Mucosa of descending colon (tissue), 3 donors: ENCODE results near the gene KRTAP13-1. TPM values are rescaled to one million over a fixed set of nuclear protein-coding genes. Genes with fewer than 3 reads are reported as not detected.

Experiments
- ATAC-seq: fragments of 200-7000 bp; cut with Tn5 transposase; one replicate; pipeline ENCODE4 v1.9.1; 2020; ENCODE audit warnings: mild to moderate bottlenecking, moderate library complexity
- DNase-seq, 3 donors: peaks; one replicate each; pipeline ENCODE4 v3.0.0-alpha.2; 2020
- H3K36me3 ChIP-seq: fragments of 200-600 bp; one replicate; pipeline ENCODE4 v1.8.0; 2021; ENCODE audit warnings: low read depth, mild to moderate bottlenecking
- H3K4me1 ChIP-seq: fragments of 200-600 bp; one replicate; pipeline ENCODE4 v1.8.0; 2021; ENCODE audit warnings: low read depth, mild to moderate bottlenecking
- H3K4me3 ChIP-seq: fragments of 200-600 bp; one replicate; pipeline ENCODE4 v1.8.0; 2021; ENCODE audit warnings: mild to moderate bottlenecking
- H3K9me3 ChIP-seq: fragments of 200-600 bp; one replicate; pipeline ENCODE4 v1.8.0; 2021; ENCODE audit warnings: mild to moderate bottlenecking
- intact Hi-C, 2 donors: fragments of 100-400 bp; cut with DNase I in 1 of 2; cut with micrococcal nuclease in 1 of 2; formaldehyde crosslinking; loops; one replicate each; pipeline versions ENCODE4 v1.11.0 to v1.11.1; 2022; cut with DNase I, micrococcal nuclease
- microRNA-seq: library from miRNA; unstranded; fragments of <30 nt; microRNA quantifications from one replicate; pipeline ENCODE4, GENCODE V29; 2019
- total RNA-seq, 3 donors: library from RNA; stranded (reverse); fragmentation: NEBNext Ultra II Directional in 2 of 3; extraction: Animal tissue kit (Norgen Biotek cat#: 25700) in 2 of 3; gene quantifications; one replicate each; pipeline versions ENCODE4 v1.2.1 to v1.2.4, GENCODE V29; 2021 to 2023
- TF ChIP-seq, protein P1 (sequence below): fragments of 200-600 bp; IDR thresholded peaks from one replicate; pipeline ENCODE4 v1.8.0; 2022; ENCODE audit warnings: antibody characterized with exemption, mild to moderate bottlenecking
- donor health status: DM: no; HTN: no; CAD: no; lungs with moderate emphysema.
- donor health status: DM: no; HTN: no; CAD: no.
- donor health status: DM: no; HTN: yes; CAD: no.

The KRTAP13-1 gene
- total RNA-seq, 3 donors from 2014 or later = not detected

DNA sequence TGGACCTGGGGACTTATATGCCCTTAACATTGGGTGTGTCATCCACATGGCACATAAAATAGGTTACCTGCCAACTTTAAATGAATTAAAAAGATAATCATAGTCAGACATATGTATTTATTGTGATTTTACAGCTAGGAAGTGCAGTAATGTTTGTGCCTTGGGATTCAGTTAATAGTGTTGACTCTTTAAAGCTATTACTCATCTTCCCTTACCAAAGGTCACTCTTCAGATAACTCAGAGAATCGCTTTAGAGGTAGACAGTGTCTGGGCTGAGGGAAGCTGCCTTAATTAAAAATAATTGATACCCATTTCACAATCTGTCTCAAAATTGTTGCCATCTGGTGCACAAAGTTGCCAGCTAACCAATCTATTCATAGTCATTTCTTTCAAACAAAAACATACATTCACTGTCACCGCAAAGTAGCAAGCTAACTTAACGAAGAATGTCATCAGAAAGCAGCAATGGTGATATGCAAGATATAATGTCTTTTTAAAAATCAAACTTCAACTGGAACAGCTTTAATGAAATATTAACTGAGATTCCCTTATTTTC lies 41.3 kb downstream of the KRTAP13-1 start:
- no peak for ATAC-seq
- intact Hi-C loops = no loop called here
- no peak for DNase-seq
- no peaks in the 10 kb centered on the region for H3K4me1 ChIP-seq
- TF ChIP-seq, protein P1, sequence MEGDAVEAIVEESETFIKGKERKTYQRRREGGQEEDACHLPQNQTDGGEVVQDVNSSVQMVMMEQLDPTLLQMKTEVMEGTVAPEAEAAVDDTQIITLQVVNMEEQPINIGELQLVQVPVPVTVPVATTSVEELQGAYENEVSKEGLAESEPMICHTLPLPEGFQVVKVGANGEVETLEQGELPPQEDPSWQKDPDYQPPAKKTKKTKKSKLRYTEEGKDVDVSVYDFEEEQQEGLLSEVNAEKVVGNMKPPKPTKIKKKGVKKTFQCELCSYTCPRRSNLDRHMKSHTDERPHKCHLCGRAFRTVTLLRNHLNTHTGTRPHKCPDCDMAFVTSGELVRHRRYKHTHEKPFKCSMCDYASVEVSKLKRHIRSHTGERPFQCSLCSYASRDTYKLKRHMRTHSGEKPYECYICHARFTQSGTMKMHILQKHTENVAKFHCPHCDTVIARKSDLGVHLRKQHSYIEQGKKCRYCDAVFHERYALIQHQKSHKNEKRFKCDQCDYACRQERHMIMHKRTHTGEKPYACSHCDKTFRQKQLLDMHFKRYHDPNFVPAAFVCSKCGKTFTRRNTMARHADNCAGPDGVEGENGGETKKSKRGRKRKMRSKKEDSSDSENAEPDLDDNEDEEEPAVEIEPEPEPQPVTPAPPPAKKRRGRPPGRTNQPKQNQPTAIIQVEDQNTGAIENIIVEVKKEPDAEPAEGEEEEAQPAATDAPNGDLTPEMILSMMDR = no peak
- H3K36me3 ChIP-seq = no peaks in the 10 kb centered on the region
- no peak overlapping the region for H3K4me3 ChIP-seq
- H3K9me3 ChIP-seq = no peaks in the 10 kb centered on the region

DNA sequence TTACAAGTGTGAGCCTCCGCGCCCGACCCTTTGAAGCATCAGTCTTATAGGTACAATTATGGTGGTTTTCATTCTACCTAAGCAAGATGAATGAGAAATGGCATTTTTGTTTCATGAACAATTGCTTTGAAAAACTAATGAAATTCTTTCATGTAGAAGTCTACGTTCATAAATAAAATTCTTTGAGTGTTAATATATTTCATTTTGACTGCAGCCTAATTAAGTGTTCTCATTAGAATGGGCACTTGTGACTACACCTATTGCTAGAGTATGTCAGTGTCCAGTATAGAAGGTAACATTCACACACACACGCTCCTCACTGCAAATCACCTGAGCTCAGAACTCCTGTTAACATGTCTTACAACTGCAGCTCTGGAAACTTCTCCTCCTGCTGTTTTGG lies 44.1 kb downstream of the KRTAP13-1 start, which contains the start of gene KRTAP15-1:
Gene KRTAP15-1, plus strand, starts transcription at position 301 of the 400 bp plus-strand sequence. Its CDS starts 53 bp downstream, at position 354.
- TF ChIP-seq, protein P1 = no peak
- H3K4me3 ChIP-seq = no peak within 1 kb of the TSS
- no peaks in the 10 kb centered on the region for H3K9me3 ChIP-seq
- intact Hi-C loops = no loop called here
- H3K4me1 ChIP-seq = no peaks in the 10 kb centered on the region
- DNase-seq (no peak), ATAC-seq (no peak)
- H3K36me3 ChIP-seq = no peaks in the 10 kb centered on the region

DNA sequence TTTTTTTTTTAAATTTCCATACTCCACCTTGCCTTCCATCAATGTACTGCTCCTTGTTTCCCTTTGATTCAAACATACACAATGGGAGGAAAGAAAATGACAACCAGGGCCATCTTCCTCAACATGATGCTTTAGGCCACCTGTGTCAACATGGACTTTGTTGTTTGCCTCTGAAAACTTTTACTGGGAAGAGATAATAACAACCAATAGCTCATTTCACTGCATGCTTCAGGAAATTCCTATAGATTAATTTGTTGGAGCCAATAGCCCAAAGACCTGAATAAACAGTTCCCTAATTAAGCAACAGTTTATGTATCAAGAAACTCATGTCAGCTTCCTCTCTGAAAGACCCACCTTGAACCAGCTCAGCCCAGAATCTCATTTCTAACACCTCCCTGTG lies 47.4 kb downstream of the KRTAP13-1 start:
- no peaks in the 10 kb centered on the region for H3K9me3 ChIP-seq
- ATAC-seq (no peak), DNase-seq (no peak)
- TF ChIP-seq, protein P1 = no peak
- H3K4me3 ChIP-seq = no peak overlapping the region
- H3K36me3 ChIP-seq = no peaks in the 10 kb centered on the region
- H3K4me1 ChIP-seq = no peaks in the 10 kb centered on the region
- intact Hi-C loops = no loop called here

DNA sequence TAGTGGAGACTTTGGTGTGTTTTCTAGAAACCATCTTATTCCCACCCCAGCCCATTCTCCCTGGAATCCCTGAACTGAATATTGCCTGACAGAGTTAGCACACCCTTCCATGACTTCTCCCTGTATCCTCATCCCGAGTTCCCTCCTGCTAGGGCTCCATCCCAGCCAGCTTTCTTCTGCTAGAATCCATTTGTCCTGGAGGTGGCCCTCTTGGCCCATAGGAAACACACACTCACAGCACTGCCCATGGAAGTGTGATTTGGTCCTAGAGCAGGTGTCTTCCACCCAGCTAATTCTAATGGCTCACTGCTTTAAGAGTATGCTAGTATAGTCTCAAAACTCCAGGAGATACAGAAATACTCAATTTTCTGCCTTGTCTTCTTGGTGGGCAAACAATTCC lies 48.4 kb downstream of the KRTAP13-1 start:
- Histone ChIP-seq H3K36me3 (no peaks in the 10 kb centered on the region), H3K4me1 (no peaks in the 10 kb centered on the region), H3K9me3 (no peaks in the 10 kb centered on the region), H3K4me3 (no peak overlapping the region)
- TF ChIP-seq, protein P1 = no peak
- no peak for DNase-seq
- intact Hi-C loops = no loop called here
- ATAC-seq = no peak

Small RNA genes within 50 kb of the gene (microRNA-seq; reads per million reads assigned to microRNA genes)
- gene MIR4327 = not detected

Other genes starting within 250 kb of the KRTAP13-1 start
- not detected for gene CLDN17, start 229.2 kb upstream of the KRTAP13-1 start, total RNA-seq
- 10 to 100 TPM; 14.5 to 61.9 (median 35.8) TPM for gene CLDN8, start 179.9 kb upstream of the KRTAP13-1 start, total RNA-seq
- gene KRTAP24-1, start 113.1 kb upstream of the KRTAP13-1 start, total RNA-seq = not detected
- gene KRTAP25-1, start 106.5 kb upstream of the KRTAP13-1 start, total RNA-seq = not detected
- gene KRTAP26-1, start 75.7 kb upstream of the KRTAP13-1 start, total RNA-seq = not detected
- not detected for gene KRTAP27-1, start 58.3 kb upstream of the KRTAP13-1 start, total RNA-seq
- gene KRTAP23-1, start 47.4 kb upstream of the KRTAP13-1 start, total RNA-seq = not detected
- 10 to 100 TPM in 1 of 3 donors, 1 to 10 TPM in 1, under 1 TPM in 1; 0.47 to 15.0 (median 2.9) TPM for gene KRTAP13-2, start 23.8 kb upstream of the KRTAP13-1 start, total RNA-seq
- not detected for gene KRTAP13-3, start 29.9 kb downstream of the KRTAP13-1 start, total RNA-seq
- gene KRTAP13-4, start 34.2 kb downstream of the KRTAP13-1 start, total RNA-seq = not detected
- not detected for gene KRTAP15-1, start 44.2 kb downstream of the KRTAP13-1 start, total RNA-seq
- gene KRTAP19-1, start 84.3 kb downstream of the KRTAP13-1 start, total RNA-seq = not detected
- not detected for gene KRTAP19-2, start 91.4 kb downstream of the KRTAP13-1 start, total RNA-seq
- not detected for gene KRTAP19-3, start 96.0 kb downstream of the KRTAP13-1 start, total RNA-seq
- not detected for gene KRTAP19-4, start 101.1 kb downstream of the KRTAP13-1 start, total RNA-seq
- gene KRTAP19-5, start 106.1 kb downstream of the KRTAP13-1 start, total RNA-seq = not detected
- not detected for gene KRTAP19-6, start 145.8 kb downstream of the KRTAP13-1 start, total RNA-seq
- gene KRTAP19-7, start 165.3 kb downstream of the KRTAP13-1 start, total RNA-seq = not detected
- gene KRTAP22-2, start 194.4 kb downstream of the KRTAP13-1 start, total RNA-seq = not detected
- gene KRTAP6-3, start 196.4 kb downstream of the KRTAP13-1 start, total RNA-seq = not detected
- not detected for gene KRTAP6-2, start 202.9 kb downstream of the KRTAP13-1 start, total RNA-seq
- not detected for gene KRTAP22-1, start 205.1 kb downstream of the KRTAP13-1 start, total RNA-seq
- not detected for gene KRTAP6-1, start 217.9 kb downstream of the KRTAP13-1 start, total RNA-seq
- not detected for gene KRTAP20-1, start 220.4 kb downstream of the KRTAP13-1 start, total RNA-seq
- gene KRTAP20-4, start 224.6 kb downstream of the KRTAP13-1 start, total RNA-seq = not detected
- gene KRTAP20-2, start 239.2 kb downstream of the KRTAP13-1 start, total RNA-seq = not detected
- gene KRTAP20-3, start 246.8 kb downstream of the KRTAP13-1 start, total RNA-seq = not detected